ENCODE data around the gene UVSSA. TPM values are rescaled to one million over a fixed set of nuclear protein-coding genes. Genes with fewer than 3 reads are reported as not detected.
A peak's percentile ranks its signal among the peaks of the same experiment; 100 is the strongest.

UVSSA gene
- polyA plus RNA-seq (2012; rRNA removed), result 14.5 and 14.9 TPM in 2 replicates
- 5.2 and 6.2 TPM in 2 replicates for polyA plus RNA-seq (2012; cell fraction: cytosol; rRNA removed)
- 74.4 and 110 TPM in 2 replicates for polyA plus RNA-seq (2012; cell fraction: nucleus; rRNA removed)

- Histone ChIP-seq H3K27me3 (ENCODE audit: insufficient read depth) (no peaks in the 10 kb centered on the region), H4K20me1 (ENCODE audit: insufficient read depth) (no peaks in the 10 kb centered on the region), H3K79me2 (ENCODE audit: insufficient read depth) (peaks cover 66% of the 10 kb centered on the region), H3K27ac (ENCODE audit: low read depth in 2 of 2, low read length in 1 of 2) (peak within 1 kb of the TSS; percentile 89), H3K9me3 (no peaks in the 10 kb centered on the region), H3K9ac (peak within 1 kb of the TSS; percentile 93), H3K4me2 (peak within 1 kb of the TSS; percentile 98), H3K36me3 (replicated peaks in 1 of 2; ENCODE audit: control insufficient read depth in 1 of 2, insufficient read depth in 2 of 2, low read length in 1 of 2) (peaks cover 3 to 5% of the 10 kb centered on the region in 2 experiments), H3K4me3 (ENCODE audit: low read depth in 2 of 2, low read length in 1 of 2) (peak within 1 kb of the TSS; percentile 77 to 97), H3F3A (replicated peaks; ENCODE audit: insufficient read depth) (peaks cover 19% of the 10 kb centered on the region), H3K9me2 (no peaks in the 10 kb centered on the region), H2AFZ (ENCODE audit: low read depth) (peak within 1 kb of the TSS; percentile 65), H3K4me1 (ENCODE audit: control insufficient read depth in 1 of 2, insufficient read depth in 2 of 2, low read depth in 1 of 2, low read length in 1 of 2) (peaks cover 0 to 20% of the 10 kb centered on the region in 2 experiments; a peak in 1 of 4 replicates)
- DNase-seq, result peak; percentile 99
- CTCF ChIA-PET, result interaction anchor here (1.2 to 3.8 kb wide), 8 partner anchors 10 to 216 kb away, joined by 3 to 23 read pairs (median 5); partner anchors contain the start of gene CTBP1
- POLR2A ChIA-PET, result interaction anchor here (1.0 to 2.0 kb wide), 4 partner anchors 8 to 98 kb away, joined by 3 to 15 read pairs (median 4); partner anchors contain the start of genes CTBP1 and MAEA
- 2% methylated on average over 11 of the region's 76 CpGs for WGBS (ENCODE audit: low lambda C conversion rate)
- peak; percentile 33; the same call in 1 of the 2 replicates for TF ChIP-seq MXI1 (IDR thresholded peaks at IDR 0.05; ENCODE audit: low read depth, low read length)
- no peak for TF ChIP-seq FOSL2 (IDR thresholded peaks at IDR 0.05; ENCODE audit: borderline replicate concordance, low read depth)
- peak; percentile 65 for TF ChIP-seq MAX (IDR thresholded peaks at IDR 0.05; ENCODE audit: low read depth)
- no peak for TF ChIP-seq EP300 (IDR thresholded peaks at IDR 0.05; ENCODE audit: borderline replicate concordance in 1 of 2, low read depth in 1 of 2, low read length in 1 of 2)
- TF ChIP-seq JUND (IDR thresholded peaks at IDR 0.05), result no peak
- TF ChIP-seq NRF1 (IDR thresholded peaks at IDR 0.05; ENCODE audit: low read depth, low read length), result peak; percentile 88
- TF ChIP-seq MEF2A (IDR thresholded peaks at IDR 0.05; ENCODE audit: borderline replicate concordance, low read depth), result no peak
- TF ChIP-seq, protein P1, sequence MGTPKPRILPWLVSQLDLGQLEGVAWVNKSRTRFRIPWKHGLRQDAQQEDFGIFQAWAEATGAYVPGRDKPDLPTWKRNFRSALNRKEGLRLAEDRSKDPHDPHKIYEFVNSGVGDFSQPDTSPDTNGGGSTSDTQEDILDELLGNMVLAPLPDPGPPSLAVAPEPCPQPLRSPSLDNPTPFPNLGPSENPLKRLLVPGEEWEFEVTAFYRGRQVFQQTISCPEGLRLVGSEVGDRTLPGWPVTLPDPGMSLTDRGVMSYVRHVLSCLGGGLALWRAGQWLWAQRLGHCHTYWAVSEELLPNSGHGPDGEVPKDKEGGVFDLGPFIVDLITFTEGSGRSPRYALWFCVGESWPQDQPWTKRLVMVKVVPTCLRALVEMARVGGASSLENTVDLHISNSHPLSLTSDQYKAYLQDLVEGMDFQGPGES (IDR thresholded peaks at IDR 0.05; ENCODE audit: low read depth, low read length), result no peak
- TF ChIP-seq, protein P2, sequence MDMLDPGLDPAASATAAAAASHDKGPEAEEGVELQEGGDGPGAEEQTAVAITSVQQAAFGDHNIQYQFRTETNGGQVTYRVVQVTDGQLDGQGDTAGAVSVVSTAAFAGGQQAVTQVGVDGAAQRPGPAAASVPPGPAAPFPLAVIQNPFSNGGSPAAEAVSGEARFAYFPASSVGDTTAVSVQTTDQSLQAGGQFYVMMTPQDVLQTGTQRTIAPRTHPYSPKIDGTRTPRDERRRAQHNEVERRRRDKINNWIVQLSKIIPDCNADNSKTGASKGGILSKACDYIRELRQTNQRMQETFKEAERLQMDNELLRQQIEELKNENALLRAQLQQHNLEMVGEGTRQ (IDR thresholded peaks at IDR 0.05; ENCODE audit: borderline replicate concordance, low read depth, low read length), result peak; percentile 89
- TF ChIP-seq RFX5 (IDR thresholded peaks at IDR 0.05; ENCODE audit: low read length), result no peak
- TF ChIP-seq RAD21 (IDR thresholded peaks at IDR 0.05; ENCODE audit: low read length), result no peak
- no peak for TF ChIP-seq YY1 (IDR thresholded peaks at IDR 0.05; ENCODE audit: low read depth)
- TF ChIP-seq, protein P3, sequence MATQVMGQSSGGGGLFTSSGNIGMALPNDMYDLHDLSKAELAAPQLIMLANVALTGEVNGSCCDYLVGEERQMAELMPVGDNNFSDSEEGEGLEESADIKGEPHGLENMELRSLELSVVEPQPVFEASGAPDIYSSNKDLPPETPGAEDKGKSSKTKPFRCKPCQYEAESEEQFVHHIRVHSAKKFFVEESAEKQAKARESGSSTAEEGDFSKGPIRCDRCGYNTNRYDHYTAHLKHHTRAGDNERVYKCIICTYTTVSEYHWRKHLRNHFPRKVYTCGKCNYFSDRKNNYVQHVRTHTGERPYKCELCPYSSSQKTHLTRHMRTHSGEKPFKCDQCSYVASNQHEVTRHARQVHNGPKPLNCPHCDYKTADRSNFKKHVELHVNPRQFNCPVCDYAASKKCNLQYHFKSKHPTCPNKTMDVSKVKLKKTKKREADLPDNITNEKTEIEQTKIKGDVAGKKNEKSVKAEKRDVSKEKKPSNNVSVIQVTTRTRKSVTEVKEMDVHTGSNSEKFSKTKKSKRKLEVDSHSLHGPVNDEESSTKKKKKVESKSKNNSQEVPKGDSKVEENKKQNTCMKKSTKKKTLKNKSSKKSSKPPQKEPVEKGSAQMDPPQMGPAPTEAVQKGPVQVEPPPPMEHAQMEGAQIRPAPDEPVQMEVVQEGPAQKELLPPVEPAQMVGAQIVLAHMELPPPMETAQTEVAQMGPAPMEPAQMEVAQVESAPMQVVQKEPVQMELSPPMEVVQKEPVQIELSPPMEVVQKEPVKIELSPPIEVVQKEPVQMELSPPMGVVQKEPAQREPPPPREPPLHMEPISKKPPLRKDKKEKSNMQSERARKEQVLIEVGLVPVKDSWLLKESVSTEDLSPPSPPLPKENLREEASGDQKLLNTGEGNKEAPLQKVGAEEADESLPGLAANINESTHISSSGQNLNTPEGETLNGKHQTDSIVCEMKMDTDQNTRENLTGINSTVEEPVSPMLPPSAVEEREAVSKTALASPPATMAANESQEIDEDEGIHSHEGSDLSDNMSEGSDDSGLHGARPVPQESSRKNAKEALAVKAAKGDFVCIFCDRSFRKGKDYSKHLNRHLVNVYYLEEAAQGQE (IDR thresholded peaks at IDR 0.05; ENCODE audit: low read depth, low read length), result no peak
- no peak for TF ChIP-seq EZH2phosphoT487 (IDR thresholded peaks at IDR 0.05; ENCODE audit: borderline replicate concordance, low read depth)
- TF ChIP-seq FOXM1 (IDR thresholded peaks at IDR 0.05; ENCODE audit: low read depth), result no peak
- peak; percentile 78 for TF ChIP-seq GABPA (IDR thresholded peaks at IDR 0.05; ENCODE audit: low read depth)
- peak; percentile 98 for TF ChIP-seq USF1 (IDR thresholded peaks at IDR 0.05; ENCODE audit: borderline replicate concordance, low read depth)
- TF ChIP-seq RXRA (IDR thresholded peaks at IDR 0.05; ENCODE audit: borderline replicate concordance, low read depth), result no peak
- TF ChIP-seq, protein P4, sequence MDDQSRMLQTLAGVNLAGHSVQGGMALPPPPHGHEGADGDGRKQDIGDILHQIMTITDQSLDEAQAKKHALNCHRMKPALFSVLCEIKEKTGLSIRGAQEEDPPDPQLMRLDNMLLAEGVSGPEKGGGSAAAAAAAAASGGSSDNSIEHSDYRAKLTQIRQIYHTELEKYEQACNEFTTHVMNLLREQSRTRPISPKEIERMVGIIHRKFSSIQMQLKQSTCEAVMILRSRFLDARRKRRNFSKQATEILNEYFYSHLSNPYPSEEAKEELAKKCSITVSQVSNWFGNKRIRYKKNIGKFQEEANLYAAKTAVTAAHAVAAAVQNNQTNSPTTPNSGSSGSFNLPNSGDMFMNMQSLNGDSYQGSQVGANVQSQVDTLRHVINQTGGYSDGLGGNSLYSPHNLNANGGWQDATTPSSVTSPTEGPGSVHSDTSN (IDR thresholded peaks at IDR 0.05), result no peak; the same call in 1 of the 2 replicates
- no peak for TF ChIP-seq FOXJ3 (CRISPR knock-in tag; IDR thresholded peaks at IDR 0.05)
- TF ChIP-seq TCF12 (IDR thresholded peaks at IDR 0.05), result no peak
- no peak for TF ChIP-seq ELF1 (IDR thresholded peaks at IDR 0.05)
- peak; percentile 49 for TF ChIP-seq CHD2 (IDR thresholded peaks at IDR 0.05; ENCODE audit: low read length, partially characterized antibody)
- peak; percentile 23; the same call in 1 of the 2 replicates for TF ChIP-seq POLR2AphosphoS5 (IDR thresholded peaks at IDR 0.05; ENCODE audit: low read depth, low read length)
- TF ChIP-seq SIN3A (IDR thresholded peaks at IDR 0.05; ENCODE audit: borderline replicate concordance, low read depth, low read length), result no peak
These were observed at the start of gene UVSSA for GRCh38 chr4:1346781-1347409. Gene UVSSA, plus strand, starts transcription at chr4:1347208. Its CDS starts 884 bp downstream, at chr4:1348092.

Data from SK-N-SH (cell line).